HepG2 (cell line): ENCODE measurements around the gene UQCR11. TPM values are rescaled to one million over a fixed set of nuclear protein-coding genes. Genes with fewer than 3 reads are reported as not detected.

Source experiments
- ATAC-seq: fragments of 200-7000 bp; cut with Tn5 transposase; 3 replicates; pipeline ENCODE4 v1.9.1; 2020; ENCODE audit warnings: mild to moderate bottlenecking, moderate library complexity
- BruUV-seq: library from RNA; stranded (reverse); fragments of 400-500 nt; replicated peaks from 2 replicates; lab custom pipeline; 2021; lab: Mats Ljungman, UMichigan
- CTCF ChIA-PET: fragments of 300-600 bp; formaldehyde crosslinking; extraction: SDS; loops from one replicate; lab custom pipeline; 2021; ENCODE audit warnings: low total read pairs, inconsistent platforms, low intra/inter-chr PET ratio; lab: Yijun Ruan, JAX
- POLR2A ChIA-PET: fragments of 350-600 bp; sonication (Branson Sonifier 250); formaldehyde crosslinking; loops from one replicate; lab custom pipeline; 2020; ENCODE audit warnings: antibody characterized with exemption, inconsistent platforms; lab: Yijun Ruan, JAX
- DNase-seq: peaks from one replicate; pipeline ENCODE4 v3.0.0-alpha.2; 2015; ENCODE audit warnings: low spot score
- FAIRE-seq: peaks from 3 replicates; lab custom pipeline; 2011; peaks lifted over from hg19 to GRCh38; lab: Jason Lieb, UNC
- H2AFZ ChIP-seq: one replicate; pipeline ENCODE4 v1.6.1; 2011; ENCODE audit warnings: low read length, inconsistent platforms
- H3K27ac ChIP-seq: fragments of 300-600 bp; 3 replicates; pipeline ENCODE4 v1.8.0; 2011; ENCODE audit warnings: mixed run types, mild to moderate bottlenecking, mixed read lengths, low read length, inconsistent platforms; ENCODE audit not compliant: insufficient read depth; ENCODE audit errors: extremely low read length
- H3K27me3 ChIP-seq, 2 experiments: fragments of 200-600 bp in 1 of 2; 2 replicates in 1 of 2; 3 replicates in 1 of 2; pipeline versions ENCODE4 v1.6.0 to v1.8.0; 2011; ENCODE audit warnings: low read length in 2 of 2, mild to moderate bottlenecking in 2 of 2, moderate library complexity in 2 of 2, inconsistent platforms in 1 of 2; ENCODE audit not compliant: insufficient read depth in 2 of 2, control insufficient read depth in 1 of 2
- H3K36me3 ChIP-seq, 2 experiments: fragments of 200-600 bp in 1 of 2; replicated peaks in 1 of 2; 2 replicates in 1 of 2; 3 replicates in 1 of 2; pipeline versions ENCODE4 v1.5.1 to v1.8.0; 2011; ENCODE audit warnings: low read length in 2 of 2, inconsistent platforms in 1 of 2; ENCODE audit not compliant: insufficient read depth in 2 of 2, control insufficient read depth in 1 of 2
- H3K4me1 ChIP-seq: 2 replicates; pipeline ENCODE4 v1.5.1; 2012; ENCODE audit warnings: low read length, inconsistent platforms; ENCODE audit not compliant: insufficient read depth
- H3K4me2 ChIP-seq: 2 replicates; pipeline ENCODE4 v1.6.0; 2011; ENCODE audit warnings: low read depth, low read length, inconsistent platforms
- H3K4me3 ChIP-seq, 3 experiments: fragments of 200-600 bp in 1 of 3; sonication (generic), shearing (Covaris generic) in 1 of 3; replicated peaks in 1 of 3; 2 replicates each; pipeline ENCODE4 v1.5.1; 2011 to 2016; ENCODE audit warnings: low read length in 3 of 3, inconsistent platforms in 2 of 3, low read depth in 2 of 3, mild to moderate bottlenecking in 2 of 3, control low read depth in 1 of 3, mixed read lengths in 1 of 3; ENCODE audit not compliant: insufficient read depth in 1 of 3
- H3K79me2 ChIP-seq: one replicate; pipeline ENCODE4 v1.6.1; 2011; ENCODE audit warnings: low read length, inconsistent platforms; ENCODE audit not compliant: insufficient read depth
- H3K9ac ChIP-seq: 2 replicates; pipeline ENCODE4 v1.6.0; 2011; ENCODE audit warnings: mild to moderate bottlenecking, low read depth, low read length, inconsistent platforms; ENCODE audit not compliant: insufficient read depth
- H3K9me3 ChIP-seq: 2 replicates; pipeline ENCODE4 v1.5.1; 2012; ENCODE audit warnings: mild to moderate bottlenecking, low read length
- H4K20me1 ChIP-seq: 2 replicates; pipeline ENCODE4 v1.6.0; 2011; ENCODE audit warnings: inconsistent platforms, mild to moderate bottlenecking, low read length, moderate library complexity; ENCODE audit not compliant: insufficient read depth
- AGO2 ChIP-seq: fragments of 200-400 bp; formaldehyde crosslinking; optimal IDR thresholded peaks from 2 replicates; pipeline ENCODE3; 2017; ENCODE audit warnings: mild to moderate bottlenecking, low read depth, low read length, moderate library complexity
- ETV6 ChIP-seq: sonication (generic); formaldehyde crosslinking; conservative IDR thresholded peaks from 2 replicates; pipeline ENCODE4 v1.4.0; 2020; ENCODE audit warnings: missing genetic modification reagents
- HNRNPLL ChIP-seq: fragments of 200-400 bp; formaldehyde crosslinking; IDR thresholded peaks from 2 replicates; pipeline ENCODE4 v1.6.1; 2017; ENCODE audit warnings: mild to moderate bottlenecking, low read depth, low read length; ENCODE audit not compliant: poor library complexity, severe bottlenecking
- RBFOX2 ChIP-seq: fragments of 200-400 bp; formaldehyde crosslinking; IDR thresholded peaks from 2 replicates; pipeline ENCODE4 v1.6.1; 2017; ENCODE audit warnings: low read depth, mild to moderate bottlenecking, low read length
- TSC22D2 ChIP-seq: sonication (generic); formaldehyde crosslinking; IDR thresholded peaks from 2 replicates; pipeline ENCODE4 v1.5.1; 2020; ENCODE audit warnings: missing genetic modification reagents, mild to moderate bottlenecking, borderline replicate concordance
- WGBS: methylation state at CpG from one replicate; pipeline ENCODE4 v1.1.6; 2017; ENCODE audit warnings: low lambda C conversion rate; 5-methylcytosine and 5-hydroxymethylcytosine counted together
- in situ Hi-C: cut with HindIII; loops from 2 replicates; pipeline ENCODE4 v1.10.0; 2017; ENCODE audit warnings: low pct_unique_long_range_greater_than_20kb; ENCODE audit not compliant: extremely low pct_ligation_motif_present
- intact Hi-C: fragments of 100-400 bp; cut with micrococcal nuclease; formaldehyde crosslinking; loops from one replicate; pipeline ENCODE4 v1.10.0; 2022; ENCODE audit not compliant: unreplicated experiment
- polyA plus RNA-seq, 8 experiments: library from polyadenylated mRNA; depleted of rRNA in 3 of 8; stranded (reverse) in 7 of 8; unstranded in 1 of 8; fragments of >200 nt; fragmentation: Illumina TruSeq in 4 of 8; extraction: Trizol in 4 of 8; gene quantifications; 2 replicates each; pipeline versions ENCODE4 v1.2.1 to v1.2.3, GENCODE V29; 2011 to 2016; ENCODE audit warnings: low read depth in 4 of 8, missing spikeins in 1 of 8, mixed read lengths in 1 of 8; ENCODE audit not compliant: insufficient read depth in 1 of 8
- total RNA-seq, 5 experiments: library from RNA; depleted of rRNA; stranded (reverse); fragments of >200 nt; fragmentation: Illumina TruSeq; extraction: Trizol; gene quantifications; 2 replicates each; pipeline ENCODE4 v1.2.3, GENCODE V29; 2016; ENCODE audit warnings: low read depth in 1 of 5

UQCR11 gene
- total and polyA plus RNA-seq, 2 of the 13 experiments (the other 11 are each of a cell fraction or from before 2014, with no cell fraction given), result 125 to 214 TPM

DNA sequence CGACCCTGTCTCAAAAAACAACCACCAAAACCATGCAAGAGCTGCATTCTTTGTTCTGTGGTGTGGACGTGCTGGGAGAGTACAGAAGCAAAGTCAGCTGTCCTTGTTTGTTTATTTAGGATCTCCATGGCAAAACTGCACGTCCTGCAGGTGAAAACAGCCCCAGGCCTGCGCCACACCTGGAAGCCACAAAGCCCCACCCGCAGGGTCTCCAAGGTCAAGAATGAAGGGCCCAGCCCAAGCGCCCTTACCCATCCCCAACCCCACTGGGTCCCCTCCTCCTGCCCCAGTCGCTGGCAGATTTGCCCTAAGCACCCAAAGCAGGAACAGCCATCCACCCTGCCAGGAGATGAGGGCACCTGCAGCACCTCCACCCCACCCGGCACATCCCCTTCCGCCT, 23.1 kb downstream of the UQCR11 start:
- Histone ChIP-seq H3K4me1 (peaks cover 15% of the 10 kb centered on the region), H4K20me1 (0 out of 2 replicates have a peak, but pooled peaks cover 2% of the 10 kb centered on the region), H3K36me3 (peaks cover 14 to 53% of the 10 kb centered on the region in 2 experiments; a peak in 4 of 5 replicates), H3K79me2 (peaks cover 11% of the 10 kb centered on the region), H3K27ac (no peak overlapping the region), H3K9ac (no peak overlapping the region), H3K9me3 (no peaks in the 10 kb centered on the region), H3K4me2 (no peak overlapping the region), H3K27me3 (no peaks in the 10 kb centered on the region)
- POLR2A ChIA-PET, result no interaction called here
- no peak for ATAC-seq
- no TSS peak for BruUV-seq
- CTCF ChIA-PET, result no interaction called here
- in situ Hi-C loops, result no loop called here
- intact Hi-C loops, result no loop called here
- DNase-seq, result no peak
- 96% methylated on average over 9 of the region's 9 CpGs for WGBS
- TF ChIP-seq TSC22D2 (CRISPR knock-in tag) (no peak), HNRNPLL (no peak)
- TF ChIP-seq, all 625 proteins: peak for 0
- FAIRE-seq, result no peak
- H3K4me3 ChIP-seq, result no peak overlapping the region
- H2AFZ ChIP-seq, result no peak overlapping the region

DNA sequence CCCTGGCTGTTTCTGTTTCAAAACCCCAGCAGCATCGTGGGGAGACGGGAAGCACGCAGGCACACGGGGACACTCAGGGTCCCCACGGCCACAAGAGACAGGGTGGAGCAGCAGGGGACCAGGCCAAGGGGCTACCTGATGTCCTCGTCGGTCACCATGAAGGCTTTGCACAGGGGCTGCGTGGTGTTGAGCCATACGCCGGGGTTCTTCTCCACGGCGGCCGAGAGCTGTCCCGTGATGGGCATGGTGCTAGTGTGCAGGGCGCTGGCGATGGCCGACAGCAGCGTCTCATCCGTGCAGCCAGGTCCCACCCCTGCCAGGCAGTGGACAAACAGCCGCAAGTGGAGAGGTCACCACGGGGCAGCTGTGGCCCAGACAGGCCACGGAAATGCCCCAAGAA, 24.3 kb downstream of the UQCR11 start:
- BruUV-seq, result no TSS peak
- no peaks in the 10 kb centered on the region for H3K27me3 ChIP-seq
- H4K20me1 ChIP-seq, result 0 out of 2 replicates have a peak, but pooled peaks cover 2% of the 10 kb centered on the region
- intact Hi-C loops (no loop called here), in situ Hi-C loops (no loop called here)
- TF ChIP-seq AGO2 (peak; percentile 62), ETV6 (no peak), RBFOX2 (peak; percentile 36; the same call in 1 of the 2 replicates)
- H3K4me1 ChIP-seq, result peaks cover 2% of the 10 kb centered on the region; the same call in 1 of the 2 replicates
- H3K9ac ChIP-seq, result no peak overlapping the region
- H2AFZ ChIP-seq, result no peak overlapping the region
- WGBS, result 94% methylated on average over 9 of the region's 22 CpGs
- FAIRE-seq, result no peak
- H3K9me3 ChIP-seq, result no peaks in the 10 kb centered on the region
- H3K4me2 ChIP-seq, result no peak overlapping the region
- H3K36me3 ChIP-seq, result peaks cover 14 to 52% of the 10 kb centered on the region in 2 experiments; a peak in 4 of 5 replicates
- ChIA-PET CTCF (no interaction called here), POLR2A (no interaction called here)
- no peak overlapping the region for H3K27ac ChIP-seq
- ATAC-seq, result no peak
- H3K79me2 ChIP-seq, result peaks cover 6% of the 10 kb centered on the region
- H3K4me3 ChIP-seq, result no peak overlapping the region
- no peak for DNase-seq
